Measurements from ENCODE around the gene RAB11FIP5. TPM values are rescaled to one million over a fixed set of nuclear protein-coding genes. Genes with fewer than 3 reads are reported as not detected.

The RAB11FIP5 gene
- total RNA-seq, 2 donors from 2014 or later = 13.1 to 19.4 TPM

Other genes with a start within 250 kb of the RAB11FIP5 start
- 1 to 10 TPM in 1 of 2 donors, under 1 TPM in 1; 0.60 to 1.1 TPM for gene SPR, start 225.5 kb downstream of the RAB11FIP5 start, total RNA-seq
- gene EMX1, start 195.4 kb downstream of the RAB11FIP5 start, total RNA-seq = not detected
- 10 to 100 TPM in 1 of 2 donors, 1 to 10 TPM in 1; 7.0 to 10.0 TPM for gene SFXN5, start 41.2 kb downstream of the RAB11FIP5 start, total RNA-seq
- gene NOTO, start 89.6 kb upstream of the RAB11FIP5 start, total RNA-seq = not detected
- 10 to 100 TPM; 31.9 to 37.0 TPM for gene SMYD5, start 101.3 kb upstream of the RAB11FIP5 start, total RNA-seq
- gene PRADC1, start 120.3 kb upstream of the RAB11FIP5 start, total RNA-seq = 1 to 10 TPM; 4.7 to 5.9 TPM
- 100 to 1,000 TPM; 132 to 152 TPM for gene CCT7, start 121.4 kb upstream of the RAB11FIP5 start, total RNA-seq
- gene FBXO41, start 171.5 kb upstream of the RAB11FIP5 start, total RNA-seq = 10 to 100 TPM; 13.3 to 13.5 TPM
- gene EGR4, start 180.6 kb upstream of the RAB11FIP5 start, total RNA-seq = under 1 TPM; 0.52 to 0.70 TPM

Data from T-helper 17 cell (primary cell).